Measurements from ENCODE around the gene FZD7. TPM values are rescaled to one million over a fixed set of nuclear protein-coding genes. Genes with fewer than 3 reads are reported as not detected.

FZD7 gene
- total and polyA plus RNA-seq, 8 donors, result 11.1 to 43.1 (median 38.0) TPM

DNA sequence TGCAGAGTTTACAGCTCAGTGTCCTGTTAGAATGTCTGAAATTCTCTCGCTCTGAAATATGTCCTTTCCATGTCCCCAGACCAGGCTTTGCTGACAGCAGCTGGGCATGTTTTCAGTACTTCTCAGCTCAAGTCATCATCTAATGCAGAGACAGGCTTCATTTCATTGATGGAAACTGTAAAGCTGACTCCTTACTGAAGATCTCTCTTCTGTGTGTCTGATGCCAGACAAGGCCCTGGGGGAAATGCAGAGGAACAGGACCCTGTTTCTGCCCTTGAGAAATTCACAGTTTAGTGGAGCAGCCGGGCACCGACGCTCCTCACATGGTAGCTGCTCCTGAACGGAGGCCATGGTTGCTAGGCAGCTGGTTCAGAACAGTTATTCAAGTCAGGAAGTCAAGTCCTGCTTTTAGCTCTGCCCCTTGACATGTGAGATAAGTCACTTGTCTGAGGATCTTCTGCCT, 24.6 kb upstream of the FZD7 start:
- H3K4me1 ChIP-seq, result no peaks in the 10 kb centered on the region
- no peaks in the 10 kb centered on the region for H3K27me3 ChIP-seq
- ATAC-seq, result no peak
- no peaks in the 10 kb centered on the region for H3K9me3 ChIP-seq
- peak in 1 of 4 donors; percentile 74 for DNase-seq
- no peaks in the 10 kb centered on the region for H3K36me3 ChIP-seq
- no peak overlapping the region for H3K27ac ChIP-seq
- intact Hi-C loops (cut with DNase I), result no loop called here
- H3K4me3 ChIP-seq, result no peak overlapping the region
- TF ChIP-seq, protein P1, sequence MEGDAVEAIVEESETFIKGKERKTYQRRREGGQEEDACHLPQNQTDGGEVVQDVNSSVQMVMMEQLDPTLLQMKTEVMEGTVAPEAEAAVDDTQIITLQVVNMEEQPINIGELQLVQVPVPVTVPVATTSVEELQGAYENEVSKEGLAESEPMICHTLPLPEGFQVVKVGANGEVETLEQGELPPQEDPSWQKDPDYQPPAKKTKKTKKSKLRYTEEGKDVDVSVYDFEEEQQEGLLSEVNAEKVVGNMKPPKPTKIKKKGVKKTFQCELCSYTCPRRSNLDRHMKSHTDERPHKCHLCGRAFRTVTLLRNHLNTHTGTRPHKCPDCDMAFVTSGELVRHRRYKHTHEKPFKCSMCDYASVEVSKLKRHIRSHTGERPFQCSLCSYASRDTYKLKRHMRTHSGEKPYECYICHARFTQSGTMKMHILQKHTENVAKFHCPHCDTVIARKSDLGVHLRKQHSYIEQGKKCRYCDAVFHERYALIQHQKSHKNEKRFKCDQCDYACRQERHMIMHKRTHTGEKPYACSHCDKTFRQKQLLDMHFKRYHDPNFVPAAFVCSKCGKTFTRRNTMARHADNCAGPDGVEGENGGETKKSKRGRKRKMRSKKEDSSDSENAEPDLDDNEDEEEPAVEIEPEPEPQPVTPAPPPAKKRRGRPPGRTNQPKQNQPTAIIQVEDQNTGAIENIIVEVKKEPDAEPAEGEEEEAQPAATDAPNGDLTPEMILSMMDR (IDR thresholded peaks at IDR 0.05), result no peak

DNA sequence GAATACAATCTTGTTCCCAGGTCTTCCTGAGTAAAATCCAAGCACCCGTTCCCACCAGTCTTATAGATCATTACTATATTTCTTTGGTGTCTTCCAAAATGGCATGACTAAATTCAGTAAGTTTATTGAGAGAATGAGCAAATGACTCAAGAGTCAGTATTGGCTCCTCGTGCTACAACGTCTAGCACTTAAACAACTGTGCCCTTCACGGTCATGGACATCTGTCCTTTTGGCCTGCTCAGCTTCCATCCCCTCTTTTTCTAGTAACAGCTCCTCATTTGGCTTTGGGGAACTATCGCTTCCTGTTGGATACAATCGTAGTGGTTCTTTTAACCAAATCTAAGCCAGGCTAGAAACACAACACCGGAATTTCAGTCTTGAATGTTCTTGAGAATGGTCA, 24.1 kb upstream of the FZD7 start:
- H3K36me3 ChIP-seq, result no peaks in the 10 kb centered on the region
- H3K9me3 ChIP-seq, result no peaks in the 10 kb centered on the region
- ATAC-seq (no peak), DNase-seq (no peak)
- H3K4me3 ChIP-seq, result no peak overlapping the region
- TF ChIP-seq, protein P1 (IDR thresholded peaks at IDR 0.05), result no peak
- intact Hi-C loops (cut with DNase I), result no loop called here
- H3K4me1 ChIP-seq, result no peaks in the 10 kb centered on the region
- no peak overlapping the region for H3K27ac ChIP-seq
- H3K27me3 ChIP-seq, result no peaks in the 10 kb centered on the region

DNA sequence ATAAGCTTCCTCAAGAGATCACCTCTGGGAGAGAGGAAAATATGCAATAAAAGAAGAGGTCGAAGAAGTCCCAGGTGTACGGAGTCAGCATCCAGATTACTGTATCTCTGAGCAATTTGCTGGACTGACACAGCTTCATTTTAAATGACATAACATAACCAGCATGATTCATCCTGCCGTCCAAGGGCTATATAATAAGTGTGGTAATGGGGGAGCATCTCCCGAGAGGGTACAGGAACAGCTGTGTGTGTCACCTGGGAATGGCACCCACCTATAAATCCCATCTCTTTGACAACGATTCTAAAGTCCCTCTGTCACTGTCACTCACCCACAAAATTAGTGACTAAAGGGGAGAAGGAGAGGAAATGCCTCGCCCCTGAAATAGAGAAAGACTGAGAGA, 19.3 kb upstream of the FZD7 start:
- H3K4me1 ChIP-seq, result no peaks in the 10 kb centered on the region
- intact Hi-C loops (cut with DNase I), result no loop called here
- ATAC-seq (no peak), DNase-seq (no peak)
- H3K4me3 ChIP-seq, result no peak overlapping the region
- TF ChIP-seq, protein P1 (IDR thresholded peaks at IDR 0.05), result no peak
- H3K27me3 ChIP-seq, result no peaks in the 10 kb centered on the region
- H3K36me3 ChIP-seq, result no peaks in the 10 kb centered on the region
- H3K9me3 ChIP-seq, result no peaks in the 10 kb centered on the region
- no peak overlapping the region for H3K27ac ChIP-seq

DNA sequence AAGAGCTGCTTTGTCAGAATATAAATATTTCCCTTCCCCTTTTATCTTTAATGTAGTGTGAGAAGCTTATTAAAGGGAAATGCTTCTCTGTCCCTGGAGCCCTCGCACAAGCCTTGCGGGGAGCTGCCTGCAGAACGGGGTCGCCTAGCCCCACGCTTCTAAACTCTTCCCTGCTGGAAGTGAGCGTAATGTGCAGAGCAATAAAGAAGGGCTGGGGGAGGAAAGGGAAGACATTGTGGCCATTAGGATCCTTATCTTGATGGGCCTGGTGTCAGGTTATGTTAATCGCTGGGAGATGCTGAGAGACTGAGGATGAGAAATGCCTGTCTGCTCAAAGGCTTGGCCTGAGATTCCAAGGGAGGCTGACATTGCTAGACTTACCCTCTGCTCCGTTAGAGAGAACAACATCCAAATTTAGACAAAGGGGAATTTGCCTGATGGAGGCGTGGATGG, 18.9 kb upstream of the FZD7 start:
- H3K9me3 ChIP-seq, result no peaks in the 10 kb centered on the region
- H3K27ac ChIP-seq, result no peak overlapping the region
- no peaks in the 10 kb centered on the region for H3K36me3 ChIP-seq
- intact Hi-C loops (cut with DNase I), result no loop called here
- TF ChIP-seq, protein P1 (IDR thresholded peaks at IDR 0.05), result no peak
- H3K27me3 ChIP-seq, result no peaks in the 10 kb centered on the region
- H3K4me3 ChIP-seq, result no peak overlapping the region
- H3K4me1 ChIP-seq, result no peaks in the 10 kb centered on the region
- DNase-seq, result peak in 1 of 4 donors; percentile 81
- no peak for ATAC-seq

DNA sequence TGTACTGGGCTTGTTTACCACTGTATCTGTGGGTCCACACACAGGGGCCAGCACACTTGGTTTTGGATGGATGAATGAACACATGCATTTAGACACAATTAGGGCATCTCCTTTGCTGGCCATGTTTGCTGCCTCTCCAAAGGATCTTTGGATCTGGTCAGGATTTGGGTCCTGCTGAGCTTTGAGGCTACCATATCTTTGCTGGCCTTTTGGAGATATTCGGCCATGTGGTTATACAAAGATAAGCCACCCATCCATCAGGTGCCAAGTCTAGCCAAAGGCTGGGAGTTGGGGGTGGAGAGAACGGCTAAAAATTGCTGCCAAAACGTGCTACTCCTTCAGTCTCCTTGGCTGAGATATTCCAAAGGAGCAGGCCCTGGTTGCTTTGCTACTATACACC, 18.2 kb upstream of the FZD7 start:
- Histone ChIP-seq H3K4me3 (no peak overlapping the region), H3K36me3 (no peaks in the 10 kb centered on the region), H3K4me1 (no peaks in the 10 kb centered on the region), H3K9me3 (no peaks in the 10 kb centered on the region), H3K27me3 (no peaks in the 10 kb centered on the region), H3K27ac (no peak overlapping the region)
- TF ChIP-seq, protein P1 (IDR thresholded peaks at IDR 0.05), result no peak
- ATAC-seq, result no peak
- DNase-seq, result no peak
- intact Hi-C loops (cut with DNase I), result no loop called here
